Uterus (tissue), 4 donors: Measurements from ENCODE around the gene FN1. TPM values are rescaled to one million over a fixed set of nuclear protein-coding genes. Genes with fewer than 3 reads are reported as not detected.

Experiments used
- DNase-seq, 2 donors: peaks; one replicate each; pipeline ENCODE4 v3.0.0-alpha.2; 2019 to 2020
- H3K27ac ChIP-seq, 2 donors: fragments of 200-600 bp; sonication (generic); 1 replicate in 1 of 2; 2 replicates in 1 of 2; pipeline ENCODE4 v1.5.1; 2016 to 2018
- H3K27me3 ChIP-seq, 2 donors: fragments of 200-600 bp; sonication (generic); one replicate each; pipeline ENCODE4 v1.5.1; 2018 to 2019; ENCODE audit warnings: control low read depth in 1 of 2
- H3K36me3 ChIP-seq, 2 donors: fragments of 200-600 bp; sonication (generic); one replicate each; pipeline ENCODE4 v1.5.1; 2019; ENCODE audit warnings: control low read depth in 1 of 2
- H3K4me1 ChIP-seq, 2 donors: fragments of 200-600 bp; sonication (generic); one replicate each; pipeline ENCODE4 v1.5.1; 2018 to 2019; ENCODE audit warnings: control low read depth in 1 of 2
- H3K4me3 ChIP-seq, 2 donors: fragments of 200-600 bp; sonication (generic); 1 replicate in 1 of 2; 2 replicates in 1 of 2; pipeline ENCODE4 v1.5.1; 2018 to 2019; ENCODE audit warnings: mild to moderate bottlenecking in 1 of 2
- H3K9me3 ChIP-seq, 2 donors: fragments of 200-600 bp; sonication (generic); one replicate each; pipeline ENCODE4 v1.5.1; 2019; ENCODE audit warnings: control low read depth in 1 of 2
- POLR2A ChIP-seq, 2 donors: fragments of 450-650 bp; IDR thresholded peaks; one replicate each; pipeline ENCODE4 v1.6.1; 2016; ENCODE audit warnings: antibody characterized with exemption in 2 of 2, mild to moderate bottlenecking in 1 of 2, moderate library complexity in 1 of 2
- intact Hi-C: fragments of 100-400 bp; cut with DNase I; formaldehyde crosslinking; loops from one replicate; pipeline ENCODE4 v1.15.1; 2023; ENCODE audit warnings: low total_unique reads
- total RNA-seq, 4 donors: library from RNA; depleted of rRNA in 3 of 4; stranded (reverse); fragments of >200 nt in 3 of 4; gene quantifications; one replicate each; pipeline versions ENCODE4 v1.1.0 to v1.2.4, GENCODE V29; 2014 to 2023
- TF ChIP-seq, protein P1 (sequence below), 4 experiments: fragments of 200-600 bp in 2 of 4; fragments of 450-650 bp in 2 of 4; sonication (generic) in 2 of 4; IDR thresholded peaks; one replicate each; pipeline ENCODE4 v1.5.1; 2016 to 2019; ENCODE audit warnings: antibody characterized with exemption in 4 of 4, mild to moderate bottlenecking in 2 of 4, moderate library complexity in 1 of 4
- donor health status: DM: yes; HTN: yes; CAD: no.

Gene FN1
- total RNA-seq, 4 donors from 2014 or later, result 218 to 1,074 (median 261) TPM

GRCh38 chr2:215441560-215442400 lies 5.9 kb upstream of the FN1 start:
- H3K9me3 ChIP-seq, result no peaks in the 10 kb centered on the region
- DNase-seq, result no peak
- H3K36me3 ChIP-seq, result no peaks in the 10 kb centered on the region
- H3K4me3 ChIP-seq, result no peak overlapping the region
- no peaks in the 10 kb centered on the region for H3K27me3 ChIP-seq
- TF ChIP-seq, protein P1, sequence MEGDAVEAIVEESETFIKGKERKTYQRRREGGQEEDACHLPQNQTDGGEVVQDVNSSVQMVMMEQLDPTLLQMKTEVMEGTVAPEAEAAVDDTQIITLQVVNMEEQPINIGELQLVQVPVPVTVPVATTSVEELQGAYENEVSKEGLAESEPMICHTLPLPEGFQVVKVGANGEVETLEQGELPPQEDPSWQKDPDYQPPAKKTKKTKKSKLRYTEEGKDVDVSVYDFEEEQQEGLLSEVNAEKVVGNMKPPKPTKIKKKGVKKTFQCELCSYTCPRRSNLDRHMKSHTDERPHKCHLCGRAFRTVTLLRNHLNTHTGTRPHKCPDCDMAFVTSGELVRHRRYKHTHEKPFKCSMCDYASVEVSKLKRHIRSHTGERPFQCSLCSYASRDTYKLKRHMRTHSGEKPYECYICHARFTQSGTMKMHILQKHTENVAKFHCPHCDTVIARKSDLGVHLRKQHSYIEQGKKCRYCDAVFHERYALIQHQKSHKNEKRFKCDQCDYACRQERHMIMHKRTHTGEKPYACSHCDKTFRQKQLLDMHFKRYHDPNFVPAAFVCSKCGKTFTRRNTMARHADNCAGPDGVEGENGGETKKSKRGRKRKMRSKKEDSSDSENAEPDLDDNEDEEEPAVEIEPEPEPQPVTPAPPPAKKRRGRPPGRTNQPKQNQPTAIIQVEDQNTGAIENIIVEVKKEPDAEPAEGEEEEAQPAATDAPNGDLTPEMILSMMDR (IDR thresholded peaks at IDR 0.05), result no peak
- TF ChIP-seq POLR2A (IDR thresholded peaks at IDR 0.05), result no peak
- no peak overlapping the region for H3K27ac ChIP-seq
- H3K4me1 ChIP-seq, result no peaks in the 10 kb centered on the region
- intact Hi-C loops, result loop anchor here (10.0 kb wide), 1 partner anchor 473 kb away; no protein-coding TSS in a partner anchor

DNA sequence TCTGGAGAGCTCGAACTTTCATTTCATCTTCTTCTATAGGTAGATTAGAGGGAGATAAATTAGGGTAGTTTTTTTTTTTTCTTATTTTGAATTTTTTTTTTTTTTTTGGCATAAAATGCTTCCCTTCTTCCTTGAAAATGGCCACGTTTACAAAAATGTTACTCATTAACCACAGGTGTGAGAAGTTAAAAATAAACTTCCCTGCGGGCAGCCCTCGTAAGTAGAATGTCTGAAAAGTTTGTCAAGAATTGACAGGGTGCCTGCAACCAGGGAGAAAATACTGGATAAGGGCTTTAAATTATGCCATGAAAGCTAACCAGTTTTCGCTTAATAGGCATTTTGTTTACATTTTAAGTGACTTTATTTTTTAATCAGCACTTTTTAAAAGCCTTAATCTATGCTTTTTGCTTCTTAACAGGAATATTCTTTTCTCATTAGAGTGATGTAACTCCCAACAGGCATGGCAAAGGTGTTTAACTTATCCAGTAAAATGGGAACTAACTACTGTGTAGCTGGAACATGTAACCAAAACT lies 4.2 kb upstream of the FN1 start:
- no peaks in the 10 kb centered on the region for H3K27me3 ChIP-seq
- no peaks in the 10 kb centered on the region for H3K4me1 ChIP-seq
- H3K9me3 ChIP-seq, result no peaks in the 10 kb centered on the region
- no peak for DNase-seq
- no peak overlapping the region for H3K27ac ChIP-seq
- no peak overlapping the region for H3K4me3 ChIP-seq
- TF ChIP-seq, protein P1 (IDR thresholded peaks at IDR 0.05), result no peak
- TF ChIP-seq POLR2A (IDR thresholded peaks at IDR 0.05), result no peak
- H3K36me3 ChIP-seq, result no peaks in the 10 kb centered on the region
- intact Hi-C loops, result loop anchor here (10.0 kb wide), 1 partner anchor 475 kb away; no protein-coding TSS in a partner anchor

- Histone ChIP-seq H3K36me3 (no peaks in the 10 kb centered on the region), H3K27me3 (no peaks in the 10 kb centered on the region), H3K4me3 (no peak overlapping the region), H3K9me3 (no peaks in the 10 kb centered on the region), H3K4me1 (no peaks in the 10 kb centered on the region), H3K27ac (peak overlapping the region in 1 of 2 donors; percentile 90)
- intact Hi-C loops, result no loop called here
- DNase-seq, result no peak
- TF ChIP-seq, protein P1 (IDR thresholded peaks at IDR 0.05), result no peak
- TF ChIP-seq POLR2A (IDR thresholded peaks at IDR 0.05), result no peak
These were observed 3.5 kb upstream of the FN1 start for GRCh38 chr2:215439404-215439803.

DNA sequence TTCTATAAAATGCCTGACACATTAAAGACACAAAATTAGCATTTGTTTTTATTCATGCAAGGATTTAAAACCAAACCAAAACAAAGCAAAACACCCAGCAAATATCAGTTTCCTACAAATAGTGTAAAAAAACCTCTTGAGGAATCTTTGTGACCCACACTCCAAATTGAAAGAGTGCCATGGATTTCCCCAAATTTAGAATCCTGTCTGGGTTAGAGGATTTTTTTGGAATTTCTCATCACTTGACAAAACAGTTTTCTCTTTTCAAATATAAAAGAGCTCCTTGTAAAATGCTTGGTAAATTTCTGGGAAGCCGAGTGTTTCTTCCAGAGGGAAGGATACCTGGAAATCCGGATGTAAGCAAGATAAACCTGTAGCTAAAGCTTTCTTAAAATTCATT lies 1.7 kb upstream of the FN1 start:
- Histone ChIP-seq H3K27ac (peak overlapping the region; percentile 90 to 98), H3K36me3 (no peaks in the 10 kb centered on the region), H3K4me3 (peak overlapping the region in 1 of 2 donors; percentile 52), H3K4me1 (no peaks in the 10 kb centered on the region), H3K9me3 (no peaks in the 10 kb centered on the region), H3K27me3 (no peaks in the 10 kb centered on the region)
- DNase-seq, result no peak
- intact Hi-C loops, result no loop called here
- TF ChIP-seq, protein P1 (IDR thresholded peaks at IDR 0.05), result no peak
- no peak for TF ChIP-seq POLR2A (IDR thresholded peaks at IDR 0.05)
